Caco-2 (cell line): ENCODE measurements around the gene SASH3. TPM values are rescaled to one million over a fixed set of nuclear protein-coding genes. Genes with fewer than 3 reads are reported as not detected.

Source experiments
- BruUV-seq: library from RNA; stranded (reverse); fragments of 400-500 nt; replicated peaks from 2 replicates; lab custom pipeline; 2021; lab: Mats Ljungman, UMichigan
- CTCF ChIA-PET: fragments of 300-600 bp; sonication (Branson Sonifier 250); formaldehyde crosslinking; loops from one replicate; lab custom pipeline; 2022; ENCODE audit warnings: antibody characterized with exemption; lab: Charles Lee
- POLR2A ChIA-PET: fragments of 300-600 bp; sonication (Branson Sonifier 250); formaldehyde crosslinking; loops from one replicate; lab custom pipeline; 2022; ENCODE audit warnings: antibody characterized with exemption; lab: Charles Lee
- DNase-seq, 2 experiments: peaks; one replicate each; pipeline versions ENCODE4 v3.0.0 to v3.0.0-alpha.2; 2020 to 2022
- H3K27me3 ChIP-seq: replicated peaks from 2 replicates; pipeline ENCODE4 v1.6.0; 2011; ENCODE audit warnings: low read length; ENCODE audit not compliant: control insufficient read depth, insufficient read depth
- H3K36me3 ChIP-seq: 2 replicates; pipeline ENCODE4 v1.5.1; 2011; ENCODE audit warnings: low read length; ENCODE audit not compliant: control insufficient read depth, insufficient read depth
- H3K4me1 ChIP-seq: fragments of 250-450 bp; sonication (Bioruptor Pico); 2 replicates; pipeline ENCODE4 v1.5.1; 2020; ENCODE audit warnings: mild to moderate bottlenecking
- H3K4me3 ChIP-seq: 2 replicates; pipeline ENCODE4 v1.5.1; 2011; ENCODE audit warnings: low read depth, mild to moderate bottlenecking, control low read depth, low read length
- H3K9me3 ChIP-seq: fragments of 250-450 bp; sonication (Bioruptor Pico); 2 replicates; pipeline ENCODE4 v1.5.1; 2020; ENCODE audit warnings: mild to moderate bottlenecking, moderate library complexity
- H3K27ac Mint-ChIP-seq: one replicate; pipeline ENCODE4 v1.8.0; 2022; ENCODE audit warnings: mixed read lengths; ENCODE audit not compliant: unreplicated experiment
- H3K27me3 Mint-ChIP-seq: one replicate; pipeline ENCODE4 v1.8.0; 2022; ENCODE audit warnings: mixed read lengths; ENCODE audit not compliant: insufficient read depth, unreplicated experiment
- H3K36me3 Mint-ChIP-seq: one replicate; pipeline ENCODE4 v1.8.0; 2022; ENCODE audit warnings: mild to moderate bottlenecking, mixed read lengths; ENCODE audit not compliant: insufficient read depth, unreplicated experiment
- H3K4me1 Mint-ChIP-seq: one replicate; pipeline ENCODE4 v1.8.0; 2022; ENCODE audit warnings: low read depth, mixed read lengths; ENCODE audit not compliant: unreplicated experiment
- H3K4me3 Mint-ChIP-seq: one replicate; pipeline ENCODE4 v1.8.0; 2022; ENCODE audit warnings: mild to moderate bottlenecking, moderate library complexity, mixed read lengths; ENCODE audit not compliant: unreplicated experiment
- H3K9me3 Mint-ChIP-seq: one replicate; pipeline ENCODE4 v1.8.0; 2022; ENCODE audit warnings: mixed read lengths; ENCODE audit not compliant: unreplicated experiment
- intact Hi-C: fragments of 100-400 bp; cut with micrococcal nuclease; formaldehyde crosslinking; loops from one replicate; pipeline ENCODE4 v1.10.0; 2022; ENCODE audit not compliant: unreplicated experiment
- total RNA-seq: library from RNA; stranded (reverse); gene quantifications from 2 replicates; pipeline ENCODE4 v1.2.3, GENCODE V29; 2022
- TF ChIP-seq, protein P1 (sequence below), 2 experiments: fragments of 200-600 bp in 1 of 2; IDR thresholded peaks; 1 replicate in 1 of 2; 2 replicates in 1 of 2; pipeline versions ENCODE4 v1.5.1 to v1.8.0; 2011 to 2022; ENCODE audit warnings: antibody characterized with exemption in 1 of 2, control low read depth in 1 of 2, inconsistent platforms in 1 of 2, low read depth in 1 of 2, low read length in 1 of 2, mild to moderate bottlenecking in 1 of 2, moderate library complexity in 1 of 2; ENCODE audit not compliant: insufficient read depth in 1 of 2, severe bottlenecking in 1 of 2, unreplicated experiment in 1 of 2

Gene SASH3
- total RNA-seq, 1 experiment from 2014 or later = not detected

DNA sequence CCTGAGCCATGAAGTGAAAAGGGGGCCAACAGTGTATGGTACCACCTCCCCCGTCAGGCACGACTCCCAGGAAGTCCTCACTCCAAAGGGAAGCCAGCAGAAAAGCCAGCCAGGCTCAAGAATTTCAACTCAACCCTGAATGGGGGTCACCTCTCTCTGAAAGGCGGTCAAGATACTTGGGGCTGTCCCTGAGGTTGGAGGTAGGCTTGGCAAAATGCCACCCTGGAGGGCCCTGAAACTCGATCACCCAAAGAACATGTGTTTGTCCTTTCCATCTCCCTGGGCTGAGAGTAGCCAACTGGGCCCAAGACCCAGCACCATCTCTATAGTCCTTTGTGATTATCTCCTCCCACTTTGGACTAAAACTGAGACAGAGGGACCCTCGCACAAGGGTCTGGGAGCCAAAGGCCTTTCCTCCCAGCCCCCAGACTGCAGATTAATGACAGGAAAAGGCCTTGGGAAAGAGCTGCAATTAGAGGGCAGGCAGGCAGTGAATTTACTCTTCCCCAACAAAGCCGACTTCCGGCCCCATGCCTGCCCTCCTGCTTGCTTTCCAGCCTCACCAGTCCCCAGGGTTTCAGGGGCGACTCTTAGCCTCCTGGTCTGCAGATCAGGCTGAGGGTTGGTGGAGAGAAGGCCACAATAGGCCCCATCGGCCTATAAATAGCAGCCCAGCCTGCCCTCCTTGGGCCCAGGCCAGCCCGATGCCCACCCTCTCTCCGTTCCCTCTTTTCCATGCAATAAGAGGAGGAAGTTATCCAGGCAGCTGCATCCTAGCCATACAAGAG is 5.6 kb downstream of the SASH3 start:
- Mint-ChIP-seq H3K36me3 (no peaks in the 10 kb centered on the region), H3K27me3 (no peaks in the 10 kb centered on the region), H3K4me1 (no peaks in the 10 kb centered on the region), H3K4me3 (no peak overlapping the region), H3K27ac (no peak overlapping the region), H3K9me3 (no peaks in the 10 kb centered on the region)
- intact Hi-C loops = no loop called here
- Histone ChIP-seq H3K4me1 (no peaks in the 10 kb centered on the region), H3K9me3 (no peaks in the 10 kb centered on the region), H3K4me3 (no peak overlapping the region), H3K27me3 (no peaks in the 10 kb centered on the region), H3K36me3 (no peaks in the 10 kb centered on the region)
- DNase-seq = no peak
- TF ChIP-seq, protein P1, sequence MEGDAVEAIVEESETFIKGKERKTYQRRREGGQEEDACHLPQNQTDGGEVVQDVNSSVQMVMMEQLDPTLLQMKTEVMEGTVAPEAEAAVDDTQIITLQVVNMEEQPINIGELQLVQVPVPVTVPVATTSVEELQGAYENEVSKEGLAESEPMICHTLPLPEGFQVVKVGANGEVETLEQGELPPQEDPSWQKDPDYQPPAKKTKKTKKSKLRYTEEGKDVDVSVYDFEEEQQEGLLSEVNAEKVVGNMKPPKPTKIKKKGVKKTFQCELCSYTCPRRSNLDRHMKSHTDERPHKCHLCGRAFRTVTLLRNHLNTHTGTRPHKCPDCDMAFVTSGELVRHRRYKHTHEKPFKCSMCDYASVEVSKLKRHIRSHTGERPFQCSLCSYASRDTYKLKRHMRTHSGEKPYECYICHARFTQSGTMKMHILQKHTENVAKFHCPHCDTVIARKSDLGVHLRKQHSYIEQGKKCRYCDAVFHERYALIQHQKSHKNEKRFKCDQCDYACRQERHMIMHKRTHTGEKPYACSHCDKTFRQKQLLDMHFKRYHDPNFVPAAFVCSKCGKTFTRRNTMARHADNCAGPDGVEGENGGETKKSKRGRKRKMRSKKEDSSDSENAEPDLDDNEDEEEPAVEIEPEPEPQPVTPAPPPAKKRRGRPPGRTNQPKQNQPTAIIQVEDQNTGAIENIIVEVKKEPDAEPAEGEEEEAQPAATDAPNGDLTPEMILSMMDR (IDR thresholded peaks at IDR 0.05; ENCODE audit: insufficient read depth in 1 of 2, low read depth in 1 of 2, low read length in 1 of 2, severe bottlenecking in 1 of 2, unreplicated experiment in 1 of 2) = no peak
- ChIA-PET POLR2A (no interaction called here), CTCF (no interaction called here)
- no TSS peak for BruUV-seq

DNA sequence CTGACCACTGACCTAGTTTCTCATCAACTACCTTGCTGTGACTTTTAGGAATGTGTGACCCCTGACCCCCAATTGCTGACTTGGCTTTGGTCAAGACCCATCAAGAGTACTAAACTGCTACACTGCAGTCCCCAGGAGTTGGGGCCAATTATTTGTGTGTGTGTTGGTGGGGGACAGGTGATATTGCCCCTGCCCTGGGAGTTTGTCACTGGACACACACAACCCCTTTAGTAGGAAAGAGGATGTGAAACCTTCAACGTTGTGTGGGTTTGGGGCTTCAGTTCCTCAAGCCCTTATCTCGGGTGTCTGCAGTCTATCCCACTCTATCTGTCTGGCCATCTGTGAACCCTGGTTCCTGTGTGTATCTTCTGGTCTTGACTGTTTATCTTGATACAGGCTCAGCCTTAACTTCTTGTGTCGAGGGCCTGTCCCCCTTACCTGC is 6.5 kb downstream of the SASH3 start:
- H3K9me3 Mint-ChIP-seq = no peaks in the 10 kb centered on the region
- no peaks in the 10 kb centered on the region for H3K27me3 Mint-ChIP-seq
- H3K36me3 ChIP-seq = no peaks in the 10 kb centered on the region
- DNase-seq = no peak
- H3K27ac Mint-ChIP-seq = no peak overlapping the region
- ChIA-PET POLR2A (no interaction called here), CTCF (interaction anchor here (0.6 kb wide), 1 partner anchor 293 kb away, joined by 3 read pairs; no protein-coding TSS in a partner anchor)
- H3K9me3 ChIP-seq = no peaks in the 10 kb centered on the region
- intact Hi-C loops = no loop called here
- no peaks in the 10 kb centered on the region for H3K4me1 ChIP-seq
- no peaks in the 10 kb centered on the region for H3K36me3 Mint-ChIP-seq
- no TSS peak for BruUV-seq
- H3K4me3 ChIP-seq = no peak overlapping the region
- TF ChIP-seq, protein P1 (IDR thresholded peaks at IDR 0.05; ENCODE audit: insufficient read depth in 1 of 2, low read depth in 1 of 2, low read length in 1 of 2, severe bottlenecking in 1 of 2, unreplicated experiment in 1 of 2) = no peak
- H3K27me3 ChIP-seq = no peaks in the 10 kb centered on the region
- no peaks in the 10 kb centered on the region for H3K4me1 Mint-ChIP-seq
- H3K4me3 Mint-ChIP-seq = no peak overlapping the region

- intact Hi-C loops = no loop called here
- Histone ChIP-seq H3K9me3 (no peaks in the 10 kb centered on the region), H3K4me1 (no peaks in the 10 kb centered on the region), H3K4me3 (no peak overlapping the region), H3K36me3 (no peaks in the 10 kb centered on the region), H3K27me3 (no peaks in the 10 kb centered on the region)
- CTCF ChIA-PET = no interaction called here
- DNase-seq = no peak
- no peaks in the 10 kb centered on the region for H3K9me3 Mint-ChIP-seq
- H3K27me3 Mint-ChIP-seq = no peaks in the 10 kb centered on the region
- TF ChIP-seq, protein P1 (IDR thresholded peaks at IDR 0.05; ENCODE audit: insufficient read depth in 1 of 2, low read depth in 1 of 2, low read length in 1 of 2, severe bottlenecking in 1 of 2, unreplicated experiment in 1 of 2) = no peak
- no peaks in the 10 kb centered on the region for H3K36me3 Mint-ChIP-seq
- no peak overlapping the region for H3K4me3 Mint-ChIP-seq
- no peaks in the 10 kb centered on the region for H3K4me1 Mint-ChIP-seq
- POLR2A ChIA-PET = no interaction called here
- no peak overlapping the region for H3K27ac Mint-ChIP-seq
- no TSS peak for BruUV-seq
These were observed 7.7 kb downstream of the SASH3 start for GRCh38 chrX:129787336-129788055.
